ENCODE results near the gene OR6J1.

GRCh38 chr14:22594156-22594716 is 49.9 kb downstream of the OR6J1 start:
- TF ChIP-seq POLR2AphosphoS5 (IDR thresholded peaks at IDR 0.05; ENCODE audit: low read depth, low read length) (no peak), FOXP2 (optimal IDR thresholded peaks at IDR 0.05; ENCODE audit: borderline replicate concordance, extremely low read depth, extremely low read length, insufficient read depth) (no peak)
